GM12872 (cell line): Measurements from ENCODE around the gene ZNF12.

Experiments used
- TF ChIP-seq, protein P1 (sequence below): IDR thresholded peaks from 3 replicates; pipeline ENCODE4 v1.5.1; 2011; ENCODE audit warnings: low read depth, mild to moderate bottlenecking, low read length, moderate library complexity; ENCODE audit not compliant: insufficient read depth

The ZNF12 gene

DNA sequence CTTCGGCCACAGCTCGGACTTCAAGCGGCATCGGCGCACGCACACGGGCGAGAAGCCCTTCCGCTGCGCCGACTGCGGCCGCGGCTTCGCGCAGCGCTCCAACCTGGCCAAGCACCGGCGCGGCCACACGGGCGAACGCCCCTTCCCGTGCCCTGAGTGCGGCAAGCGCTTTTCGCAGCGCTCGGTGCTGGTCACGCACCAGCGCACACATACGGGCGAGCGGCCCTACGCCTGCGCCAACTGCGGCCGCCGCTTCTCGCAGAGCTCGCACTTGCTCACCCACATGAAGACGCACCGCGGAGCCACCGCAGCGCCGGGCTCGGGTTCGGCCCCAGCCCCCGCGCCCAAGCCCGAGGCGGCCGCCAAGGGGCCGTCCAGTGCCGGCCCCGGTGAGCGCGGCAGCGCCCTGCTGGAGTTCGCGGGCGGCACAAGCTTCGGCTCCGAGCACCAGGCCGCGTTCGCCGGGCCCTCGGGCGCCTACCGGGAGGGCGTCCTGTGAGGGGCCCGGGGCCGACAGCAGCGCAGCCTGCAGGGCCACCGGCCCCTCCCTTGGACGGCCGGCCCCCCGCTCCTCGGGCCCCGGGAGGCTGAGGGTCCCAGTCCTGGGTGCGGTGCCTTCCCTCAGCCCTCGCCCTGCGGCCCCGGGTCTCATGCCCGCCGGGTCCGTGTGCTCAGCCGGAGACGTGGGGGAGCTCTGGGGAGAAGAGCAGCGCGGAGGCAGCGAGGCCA, 52.5 kb downstream of the ZNF12 start:
- TF ChIP-seq, protein P1, sequence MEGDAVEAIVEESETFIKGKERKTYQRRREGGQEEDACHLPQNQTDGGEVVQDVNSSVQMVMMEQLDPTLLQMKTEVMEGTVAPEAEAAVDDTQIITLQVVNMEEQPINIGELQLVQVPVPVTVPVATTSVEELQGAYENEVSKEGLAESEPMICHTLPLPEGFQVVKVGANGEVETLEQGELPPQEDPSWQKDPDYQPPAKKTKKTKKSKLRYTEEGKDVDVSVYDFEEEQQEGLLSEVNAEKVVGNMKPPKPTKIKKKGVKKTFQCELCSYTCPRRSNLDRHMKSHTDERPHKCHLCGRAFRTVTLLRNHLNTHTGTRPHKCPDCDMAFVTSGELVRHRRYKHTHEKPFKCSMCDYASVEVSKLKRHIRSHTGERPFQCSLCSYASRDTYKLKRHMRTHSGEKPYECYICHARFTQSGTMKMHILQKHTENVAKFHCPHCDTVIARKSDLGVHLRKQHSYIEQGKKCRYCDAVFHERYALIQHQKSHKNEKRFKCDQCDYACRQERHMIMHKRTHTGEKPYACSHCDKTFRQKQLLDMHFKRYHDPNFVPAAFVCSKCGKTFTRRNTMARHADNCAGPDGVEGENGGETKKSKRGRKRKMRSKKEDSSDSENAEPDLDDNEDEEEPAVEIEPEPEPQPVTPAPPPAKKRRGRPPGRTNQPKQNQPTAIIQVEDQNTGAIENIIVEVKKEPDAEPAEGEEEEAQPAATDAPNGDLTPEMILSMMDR, result no peak

DNA sequence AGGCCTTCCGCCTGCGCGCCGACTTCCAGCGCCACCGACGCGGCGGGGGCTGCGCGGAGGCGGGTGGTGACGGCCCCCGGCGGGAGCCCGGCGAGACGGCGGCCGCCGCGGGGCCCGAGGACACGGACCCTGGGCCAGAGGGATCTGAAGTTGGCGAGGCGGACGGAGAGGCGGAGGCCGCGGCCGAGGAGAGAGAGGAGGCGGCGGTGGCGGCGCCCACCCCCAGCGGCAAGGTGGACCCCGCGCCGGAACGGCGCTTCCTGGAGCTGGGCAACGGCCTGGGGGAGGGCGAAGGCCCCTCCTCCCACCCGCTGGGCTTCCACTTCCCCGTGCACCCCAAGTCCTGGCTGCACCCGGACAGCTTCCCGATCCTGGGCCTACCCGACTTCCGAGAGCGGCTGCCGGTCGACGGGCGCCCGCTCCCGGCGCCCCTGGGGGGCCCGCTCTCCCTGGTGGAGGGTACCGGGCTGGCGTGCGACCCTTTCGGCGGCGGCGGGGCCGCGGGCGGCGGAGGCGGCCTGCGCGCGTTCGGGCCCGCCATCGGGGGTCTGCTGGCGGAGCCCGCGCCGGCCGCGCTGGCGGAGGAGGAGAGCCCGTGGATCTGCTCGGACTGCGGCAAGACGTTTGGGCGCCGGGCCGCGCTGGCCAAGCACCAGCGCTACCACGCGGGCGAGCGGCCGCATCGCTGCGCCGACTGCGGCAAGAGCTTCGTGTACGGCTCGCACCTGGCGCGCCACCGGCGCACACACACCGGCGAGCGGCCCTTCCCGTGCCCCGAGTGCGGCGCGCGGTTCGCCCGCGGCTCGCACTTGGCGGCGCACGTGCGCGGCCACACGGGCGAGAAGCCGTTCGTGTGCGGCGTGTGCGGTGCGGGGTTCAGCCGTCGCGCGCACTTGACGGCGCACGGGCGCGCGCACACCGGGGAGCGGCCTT, 53.4 kb downstream of the ZNF12 start:
- TF ChIP-seq, protein P1, result no peak

DNA sequence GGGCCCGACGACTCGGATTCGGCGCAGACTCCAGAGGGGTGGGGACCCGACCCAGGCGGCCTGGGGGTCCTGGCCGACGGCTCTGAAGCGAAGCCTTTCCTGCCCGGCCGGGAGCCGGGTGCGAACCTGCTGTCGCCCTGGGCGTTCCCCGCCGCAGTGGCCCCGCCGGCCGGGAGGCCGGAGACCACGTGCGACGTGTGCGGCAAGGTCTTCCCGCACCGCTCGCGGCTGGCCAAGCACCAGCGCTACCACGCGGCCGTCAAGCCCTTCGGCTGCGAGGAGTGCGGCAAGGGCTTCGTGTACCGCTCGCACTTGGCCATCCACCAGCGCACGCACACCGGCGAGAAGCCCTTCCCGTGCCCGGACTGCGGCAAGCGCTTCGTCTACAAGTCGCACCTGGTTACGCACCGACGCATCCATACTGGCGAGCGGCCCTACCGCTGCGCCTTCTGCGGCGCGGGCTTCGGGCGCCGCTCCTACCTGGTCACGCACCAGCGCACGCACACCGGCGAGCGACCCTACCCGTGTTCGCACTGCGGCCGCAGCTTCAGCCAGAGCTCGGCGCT, 54.2 kb downstream of the ZNF12 start:
- TF ChIP-seq, protein P1, result no peak

DNA sequence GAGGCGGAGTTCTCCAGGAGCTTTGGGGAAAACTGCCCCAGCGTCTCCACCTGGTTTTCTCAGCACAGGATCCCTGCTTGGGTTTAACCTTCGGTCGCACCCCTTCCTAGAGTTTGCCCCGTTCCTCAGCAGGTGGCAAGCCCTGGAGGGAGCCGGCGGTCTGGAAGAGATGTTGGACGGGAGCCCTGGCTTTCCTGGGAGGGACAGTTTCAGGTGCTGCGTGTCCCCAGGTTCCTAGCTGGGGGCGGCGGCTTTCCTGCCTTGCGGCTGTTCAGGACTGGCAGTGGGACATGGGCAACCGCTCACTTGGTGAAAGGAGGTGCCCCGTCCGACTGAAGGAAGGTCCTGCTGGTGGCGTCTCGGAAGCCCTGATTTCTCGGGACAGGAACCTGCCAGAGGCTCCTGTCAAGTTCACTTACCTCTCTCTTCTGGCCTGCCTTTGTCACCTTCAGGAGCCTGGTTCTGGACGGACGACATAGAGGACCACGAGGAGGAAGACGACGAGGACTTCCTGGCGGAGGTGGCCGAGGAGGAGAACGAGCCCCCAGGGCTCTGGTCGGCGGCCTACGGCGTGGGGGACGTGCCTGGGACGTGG, 54.8 kb downstream of the ZNF12 start:
- TF ChIP-seq, protein P1, result no peak

DNA sequence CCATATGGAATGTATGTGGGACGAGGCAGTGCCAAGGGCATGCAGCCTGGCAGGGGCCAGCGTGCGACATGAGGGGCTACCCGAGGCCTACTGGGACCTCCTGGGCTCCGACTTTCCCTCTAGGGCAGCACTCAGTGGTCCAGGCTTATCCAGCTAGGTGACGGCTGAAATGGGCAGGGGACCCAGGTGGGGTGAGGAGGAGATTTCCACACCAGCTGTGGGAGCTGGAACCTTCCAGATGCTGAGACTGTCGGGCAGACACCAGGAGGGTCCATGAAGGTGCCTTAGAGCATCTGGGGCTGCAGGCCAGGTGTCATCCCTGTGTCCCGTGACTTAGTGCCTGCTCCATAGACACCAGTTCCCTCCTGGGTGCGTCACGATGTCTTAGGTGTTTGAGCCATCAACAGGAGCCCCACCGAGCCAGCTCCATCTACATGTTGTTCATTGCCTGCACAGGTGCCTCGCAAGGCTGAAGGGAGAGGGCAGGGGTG, 56.2 kb downstream of the ZNF12 start:
- TF ChIP-seq, protein P1, result no peak

DNA sequence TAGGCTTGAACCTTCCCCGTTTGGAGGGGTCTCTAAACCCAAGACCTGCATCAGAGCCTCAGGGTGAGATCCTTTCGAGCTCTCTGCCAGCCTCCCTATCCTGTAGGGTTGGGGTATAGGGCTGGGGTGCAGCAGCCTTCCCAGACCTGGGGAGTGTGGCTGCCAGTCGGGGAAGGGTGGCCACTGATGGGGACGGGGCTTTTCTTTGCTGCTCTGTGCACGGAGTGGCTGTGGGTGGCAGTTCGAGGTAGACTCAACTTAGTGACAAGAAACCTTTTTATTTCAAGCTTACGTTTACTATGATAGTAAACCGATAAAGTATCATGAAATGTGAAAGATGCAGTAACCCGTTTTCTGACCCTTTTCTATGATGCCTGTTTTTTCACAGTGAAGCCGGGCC, 56.7 kb downstream of the ZNF12 start:
- TF ChIP-seq, protein P1, result no peak
